ENCODE results near the gene CCM2L. TPM values are rescaled to one million over a fixed set of nuclear protein-coding genes. Genes with fewer than 3 reads are reported as not detected.

CCM2L gene
- total and polyA plus RNA-seq, 2 donors (not counting 3 experiments of a cell fraction or from before 2014, with no cell fraction given) = 10.8 to 13.4 TPM

DNA sequence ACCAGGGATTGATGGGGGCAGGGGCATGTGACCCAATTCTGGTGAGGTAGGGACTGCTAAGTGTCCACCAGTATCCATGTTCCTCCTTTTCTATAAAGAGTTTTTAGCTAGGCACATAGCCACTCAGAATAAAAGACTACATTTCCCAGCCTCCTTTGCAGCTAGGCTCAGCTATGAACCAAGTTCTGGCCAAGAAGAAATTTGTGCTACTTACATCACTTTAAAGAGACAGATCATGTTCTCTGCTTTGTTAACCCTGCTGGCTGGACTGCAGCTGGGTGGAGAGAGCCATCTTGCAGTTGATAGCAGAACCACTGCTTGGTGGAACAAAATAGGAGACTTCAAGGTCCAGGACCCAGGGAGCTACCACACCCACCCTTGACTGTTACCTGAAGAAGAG, 5.3 kb upstream of the CCM2L start:
- H3K27ac ChIP-seq (ENCODE audit: insufficient read depth, low read depth, low read length) = no peak overlapping the region
- no peak overlapping the region for H3K4me2 ChIP-seq (ENCODE audit: insufficient read depth, low read length)
- no peak overlapping the region for H3K9ac ChIP-seq (replicated peaks; ENCODE audit: extremely low read depth, insufficient read depth, low read length)
- H3K4me3 ChIP-seq (replicated peaks in 1 of 3; ENCODE audit: insufficient read depth in 1 of 3, low read depth in 1 of 3, low read length in 3 of 3) = no peak overlapping the region
- no TSS peak for BruUV-seq (replicated peaks)
- H3K79me2 ChIP-seq (ENCODE audit: control insufficient read depth, insufficient read depth, low read length) = no peaks in the 10 kb centered on the region
- DNase-seq (ENCODE audit: low read depth, low spot score) (no peak), FAIRE-seq (no peak)
- no peak overlapping the region for H2AFZ ChIP-seq (ENCODE audit: low read depth, low read length)
- TF ChIP-seq FOS (IDR thresholded peaks at IDR 0.05; ENCODE audit: borderline replicate concordance, insufficient read depth, low read length) (no peak), JUN (IDR thresholded peaks at IDR 0.05; ENCODE audit: borderline replicate concordance, insufficient read depth, insufficient read length, low read depth) (no peak), POLR2AphosphoS5 (IDR thresholded peaks at IDR 0.05; ENCODE audit: insufficient read depth, low read depth, low read length) (no peak), EZH2 (IDR thresholded peaks at IDR 0.05; ENCODE audit: borderline replicate concordance, low read depth, low read length, severe bottlenecking) (no peak), GATA2 (IDR thresholded peaks at IDR 0.05; ENCODE audit: insufficient read depth, insufficient read length, low read depth, low read length) (no peak), MYC (IDR thresholded peaks at IDR 0.05; ENCODE audit: low read depth, low read length) (no peak), POLR2A (IDR thresholded peaks at IDR 0.05; ENCODE audit: low read depth, low read length) (no peak)
- TF ChIP-seq, protein P1, sequence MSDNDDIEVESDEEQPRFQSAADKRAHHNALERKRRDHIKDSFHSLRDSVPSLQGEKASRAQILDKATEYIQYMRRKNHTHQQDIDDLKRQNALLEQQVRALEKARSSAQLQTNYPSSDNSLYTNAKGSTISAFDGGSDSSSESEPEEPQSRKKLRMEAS (IDR thresholded peaks at IDR 0.05; ENCODE audit: insufficient read depth, insufficient read length) = no peak
- TF ChIP-seq, protein P2, sequence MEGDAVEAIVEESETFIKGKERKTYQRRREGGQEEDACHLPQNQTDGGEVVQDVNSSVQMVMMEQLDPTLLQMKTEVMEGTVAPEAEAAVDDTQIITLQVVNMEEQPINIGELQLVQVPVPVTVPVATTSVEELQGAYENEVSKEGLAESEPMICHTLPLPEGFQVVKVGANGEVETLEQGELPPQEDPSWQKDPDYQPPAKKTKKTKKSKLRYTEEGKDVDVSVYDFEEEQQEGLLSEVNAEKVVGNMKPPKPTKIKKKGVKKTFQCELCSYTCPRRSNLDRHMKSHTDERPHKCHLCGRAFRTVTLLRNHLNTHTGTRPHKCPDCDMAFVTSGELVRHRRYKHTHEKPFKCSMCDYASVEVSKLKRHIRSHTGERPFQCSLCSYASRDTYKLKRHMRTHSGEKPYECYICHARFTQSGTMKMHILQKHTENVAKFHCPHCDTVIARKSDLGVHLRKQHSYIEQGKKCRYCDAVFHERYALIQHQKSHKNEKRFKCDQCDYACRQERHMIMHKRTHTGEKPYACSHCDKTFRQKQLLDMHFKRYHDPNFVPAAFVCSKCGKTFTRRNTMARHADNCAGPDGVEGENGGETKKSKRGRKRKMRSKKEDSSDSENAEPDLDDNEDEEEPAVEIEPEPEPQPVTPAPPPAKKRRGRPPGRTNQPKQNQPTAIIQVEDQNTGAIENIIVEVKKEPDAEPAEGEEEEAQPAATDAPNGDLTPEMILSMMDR (IDR thresholded peaks at IDR 0.05; ENCODE audit: extremely low read depth in 1 of 2, insufficient read depth in 1 of 2, low read depth in 1 of 2, low read length in 2 of 2) = no peak
- intact Hi-C loops (cut with micrococcal nuclease) (loop anchor here (5.0 kb wide), 2 partner anchors 53 to 123 kb away; partner anchors contain the start of gene PDRG1), dilution Hi-C loops (cut with MboI; ENCODE audit: extremely low pct_ligation_motif_present, low sequenced_read_pairs) (no loop called here)
- H3K27me3 ChIP-seq (ENCODE audit: control insufficient read depth in 2 of 2, insufficient read depth in 2 of 2, low read length in 2 of 2) = no peaks in the 10 kb centered on the region
- peaks cover 31% of the 10 kb centered on the region for H3K4me1 ChIP-seq (ENCODE audit: control insufficient read depth, extremely low read depth, insufficient read depth, low read length)
- no peaks in the 10 kb centered on the region for H3K9me3 ChIP-seq (replicated peaks; ENCODE audit: control insufficient read depth, insufficient read depth, low read length)
- ChIA-PET POLR2A (interaction anchor here (0.6 kb wide), 1 partner anchor 23 kb away, joined by 4 read pairs; no protein-coding TSS in a partner anchor), CTCF (interaction anchor here (1.1 to 1.2 kb wide), 2 partner anchors 12 to 14 kb away, joined by 3 read pairs; no protein-coding TSS in a partner anchor)
- H3K36me3 ChIP-seq (ENCODE audit: control insufficient read depth in 2 of 2, extremely low read depth in 1 of 2, insufficient read depth in 2 of 2, low read length in 2 of 2) = no peaks in the 10 kb centered on the region
- H4K20me1 ChIP-seq (replicated peaks; ENCODE audit: control insufficient read depth, extremely low read depth, insufficient read depth, low read length) = no peaks in the 10 kb centered on the region
- H3K9me1 ChIP-seq (replicated peaks; ENCODE audit: control insufficient read depth, extremely low read depth, insufficient read depth, low read length) = no peaks in the 10 kb centered on the region

All from endothelial cell of umbilical vein (primary cell).